SW 1271 (cell line): Measurements from ENCODE around the gene PACS1.
"Not testable (repeated sequence)": the region's sequence is repeated elsewhere in the genome, so short reads cannot be mapped to it uniquely, and the experiment has no call there.

ENCODE experiments used
- DNase-seq, 2 experiments: peaks; one replicate each; lab custom pipeline; 2025; lab: John Stamatoyannopoulos, UW

PACS1 gene

GRCh38 chr11:66069715-66070603, at the start of gene PACS1:
Gene PACS1 (plus strand): TSS chr11:66070272. CDS start chr11:66070487, 215 bp downstream.
- DNase-seq, result peak; percentile 39 to 78

GRCh38 chr11:66020618-66021357, 49.3 kb upstream of the PACS1 start:
- peak; percentile 77 to 89 for DNase-seq

GRCh38 chr11:66022401-66023185, 47.5 kb upstream of the PACS1 start:
- DNase-seq, result peak in 1 of 2 experiments; percentile 54

- not testable (repeated sequence) for DNase-seq
These were observed 47.0 kb upstream of the PACS1 start for GRCh38 chr11:66023186-66023440.

GRCh38 chr11:66026017-66026529, 44.0 kb upstream of the PACS1 start, which contains the start of gene CATSPER1:
Gene CATSPER1 (minus strand): TSS chr11:66026479. CDS start chr11:66026379, 100 bp downstream.
- DNase-seq, result no peak

- peak in 1 of 2 experiments; percentile 24 for DNase-seq
These were observed 36.9 kb upstream of the PACS1 start for GRCh38 chr11:66032957-66033735.

- no peak for DNase-seq
These were observed 34.3 kb upstream of the PACS1 start for GRCh38 chr11:66035653-66036333.

- no peak for DNase-seq
These were observed 33.8 kb upstream of the PACS1 start for GRCh38 chr11:66036334-66036710.

GRCh38 chr11:66037327-66037726, 32.7 kb upstream of the PACS1 start:
- DNase-seq, result no peak

GRCh38 chr11:66039765-66040164, 30.3 kb upstream of the PACS1 start:
- DNase-seq, result no peak

- no peak for DNase-seq
These were observed 27.7 kb upstream of the PACS1 start for GRCh38 chr11:66042227-66042995.

- DNase-seq, result no peak
These were observed 26.8 kb upstream of the PACS1 start for GRCh38 chr11:66042996-66043906.

- no peak for DNase-seq
These were observed 25.3 kb upstream of the PACS1 start for GRCh38 chr11:66044757-66045156.

GRCh38 chr11:66045177-66045639, 24.9 kb upstream of the PACS1 start:
- peak; percentile 31 to 77 for DNase-seq

- DNase-seq, result no peak
These were observed 23.2 kb upstream of the PACS1 start for GRCh38 chr11:66046901-66047300.

- no peak for DNase-seq
These were observed 22.3 kb upstream of the PACS1 start for GRCh38 chr11:66047541-66048365.

GRCh38 chr11:66048547-66049323, 21.3 kb upstream of the PACS1 start, which contains the start of gene GAL3ST3:
Gene GAL3ST3 (minus strand): TSS chr11:66049161. CDS start chr11:66045415, 3,746 bp downstream.
- DNase-seq, result no peak
